Suprapubic skin (tissue), 4 donors: ENCODE measurements around the gene DPP10.

ENCODE experiments used
- POLR2A ChIP-seq, 2 donors: fragments of 450-650 bp; IDR thresholded peaks; one replicate each; pipeline ENCODE4 v1.6.1; 2017; ENCODE audit warnings: antibody characterized with exemption in 2 of 2, mild to moderate bottlenecking in 2 of 2, moderate library complexity in 2 of 2
- POLR2AphosphoS5 ChIP-seq, 3 donors: sonication (generic); formaldehyde crosslinking; IDR thresholded peaks; one replicate each; pipeline ENCODE4 v1.6.1; 2017; ENCODE audit warnings: antibody characterized with exemption in 3 of 3
- TF ChIP-seq, protein P1 (sequence below), 2 donors: fragments of 200-600 bp in 1 of 2; fragments of 450-650 bp in 1 of 2; sonication (generic) in 1 of 2; IDR thresholded peaks; one replicate each; pipeline ENCODE4 v1.5.1; 2016 to 2019; ENCODE audit warnings: antibody characterized with exemption in 2 of 2, mild to moderate bottlenecking in 1 of 2, moderate library complexity in 1 of 2

DNA sequence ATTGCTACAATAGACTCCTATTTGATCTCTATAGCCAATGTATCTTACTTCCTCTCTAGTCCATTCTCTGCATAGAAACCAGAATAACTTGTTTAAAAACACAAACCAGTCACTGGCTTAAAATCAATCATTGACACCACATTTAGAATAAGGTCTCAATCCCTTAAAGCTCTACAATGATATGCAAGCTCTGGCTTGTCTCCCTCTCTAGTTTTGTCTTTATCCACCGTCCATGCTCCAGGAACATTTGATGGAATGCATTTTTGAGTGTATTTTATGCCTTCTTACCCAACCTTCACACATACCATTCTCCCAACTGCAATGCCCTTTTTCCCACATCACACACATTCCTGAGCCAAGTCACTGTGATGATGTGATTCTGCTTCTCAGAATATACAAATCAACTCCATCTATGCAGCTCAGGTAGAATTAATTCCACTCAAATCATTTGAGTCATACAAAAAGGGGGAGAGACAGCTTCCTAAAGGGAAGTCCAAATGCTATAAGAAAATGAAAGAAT lies 1107.2 kb downstream of the DPP10 start:
- no peak for TF ChIP-seq POLR2A (IDR thresholded peaks at IDR 0.05)
- TF ChIP-seq, protein P1, sequence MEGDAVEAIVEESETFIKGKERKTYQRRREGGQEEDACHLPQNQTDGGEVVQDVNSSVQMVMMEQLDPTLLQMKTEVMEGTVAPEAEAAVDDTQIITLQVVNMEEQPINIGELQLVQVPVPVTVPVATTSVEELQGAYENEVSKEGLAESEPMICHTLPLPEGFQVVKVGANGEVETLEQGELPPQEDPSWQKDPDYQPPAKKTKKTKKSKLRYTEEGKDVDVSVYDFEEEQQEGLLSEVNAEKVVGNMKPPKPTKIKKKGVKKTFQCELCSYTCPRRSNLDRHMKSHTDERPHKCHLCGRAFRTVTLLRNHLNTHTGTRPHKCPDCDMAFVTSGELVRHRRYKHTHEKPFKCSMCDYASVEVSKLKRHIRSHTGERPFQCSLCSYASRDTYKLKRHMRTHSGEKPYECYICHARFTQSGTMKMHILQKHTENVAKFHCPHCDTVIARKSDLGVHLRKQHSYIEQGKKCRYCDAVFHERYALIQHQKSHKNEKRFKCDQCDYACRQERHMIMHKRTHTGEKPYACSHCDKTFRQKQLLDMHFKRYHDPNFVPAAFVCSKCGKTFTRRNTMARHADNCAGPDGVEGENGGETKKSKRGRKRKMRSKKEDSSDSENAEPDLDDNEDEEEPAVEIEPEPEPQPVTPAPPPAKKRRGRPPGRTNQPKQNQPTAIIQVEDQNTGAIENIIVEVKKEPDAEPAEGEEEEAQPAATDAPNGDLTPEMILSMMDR (IDR thresholded peaks at IDR 0.05), result no peak
- TF ChIP-seq POLR2AphosphoS5 (IDR thresholded peaks at IDR 0.05), result no peak
